Mammary epithelial cell (primary cell): ENCODE results near the gene ADAMTS6.
"Not testable (repeated sequence)": the region's sequence is repeated elsewhere in the genome, so short reads cannot be mapped to it uniquely, and the experiment has no call there.

Source experiments
- CTCF ChIP-seq, 2 donors: IDR thresholded peaks in 1 of 2; conservative IDR thresholded peaks in 1 of 2; 2 replicates each; pipeline ENCODE4 v1.5.1; 2011 to 2012; ENCODE audit warnings: inconsistent platforms in 2 of 2, low read length in 2 of 2, mild to moderate bottlenecking in 2 of 2, control low read depth in 1 of 2, low read depth in 1 of 2; ENCODE audit not compliant: insufficient read depth in 1 of 2; ENCODE audit errors: extremely low read depth in 1 of 2
- EZH2 ChIP-seq: IDR thresholded peaks from 2 replicates; pipeline ENCODE4 v1.6.1; 2012; ENCODE audit warnings: low read length, inconsistent platforms, borderline replicate concordance

DNA sequence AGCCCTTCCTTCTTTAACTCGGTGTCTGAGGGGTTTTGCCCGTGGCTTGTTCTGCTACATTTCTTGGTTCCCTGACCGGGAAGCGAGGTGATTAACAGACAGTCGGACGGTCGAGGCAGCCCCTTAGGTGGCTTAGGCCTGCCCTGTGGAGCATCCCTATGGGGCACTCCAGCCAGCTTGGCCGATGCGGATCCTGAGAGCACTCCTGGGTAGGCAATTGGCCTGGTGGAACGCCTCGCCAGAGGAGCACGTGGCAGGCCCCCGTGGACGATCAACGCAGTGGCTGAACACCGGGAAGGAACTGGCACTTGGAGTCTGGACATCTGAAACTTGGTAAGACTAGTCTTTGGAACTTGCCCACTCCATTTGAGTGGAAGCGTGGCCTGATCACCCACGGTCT, 307.5 kb downstream of the ADAMTS6 start:
- TF ChIP-seq CTCF (conservative IDR thresholded peaks at IDR 0.05 in 1 of 2, IDR thresholded peaks at IDR 0.05 in 1 of 2; ENCODE audit: extremely low read depth in 1 of 2, insufficient read depth in 1 of 2, low read depth in 1 of 2, low read length in 2 of 2); EZH2: not testable (repeated sequence)
